Tongue (tissue), 2 donors: ENCODE measurements around the gene MRTFA. TPM values are rescaled to one million over a fixed set of nuclear protein-coding genes. Genes with fewer than 3 reads are reported as not detected.
A peak's percentile ranks its signal among the peaks of the same experiment; 100 is the strongest.
"Not testable (repeated sequence)": the region's sequence is repeated elsewhere in the genome, so short reads cannot be mapped to it uniquely, and the experiment has no call there.

Experiments used
- DNase-seq: peaks from one replicate; pipeline ENCODE4 v3.0.0-alpha.2; 2015
- total RNA-seq: library from RNA; depleted of rRNA; stranded (reverse); fragments of >200 nt; gene quantifications from one replicate; pipeline ENCODE4 v1.2.3, GENCODE V29; 2014

Gene MRTFA
- total RNA-seq, 1 donor from 2014 or later = 38.7 TPM

DNA sequence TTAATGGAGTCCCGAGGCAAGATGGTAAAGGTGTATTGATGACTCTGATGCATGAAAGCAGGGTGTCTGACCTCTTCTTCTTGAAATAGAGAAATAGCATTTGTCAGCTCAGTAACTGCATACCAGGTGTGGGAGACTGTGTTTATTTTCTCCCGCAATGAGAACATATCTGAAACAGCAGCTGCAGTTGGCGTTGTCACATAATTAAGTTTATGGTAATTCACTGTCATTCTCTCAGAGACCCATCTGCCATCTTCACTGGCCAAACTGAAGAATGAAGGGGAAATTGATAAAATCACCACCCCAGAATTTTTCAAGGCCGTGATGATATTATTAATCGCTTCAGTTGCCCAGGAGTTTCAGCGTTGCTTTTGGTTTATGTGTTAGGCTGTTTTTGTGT lies 22.6 kb upstream of the MRTFA start:
- no peak for DNase-seq

DNA sequence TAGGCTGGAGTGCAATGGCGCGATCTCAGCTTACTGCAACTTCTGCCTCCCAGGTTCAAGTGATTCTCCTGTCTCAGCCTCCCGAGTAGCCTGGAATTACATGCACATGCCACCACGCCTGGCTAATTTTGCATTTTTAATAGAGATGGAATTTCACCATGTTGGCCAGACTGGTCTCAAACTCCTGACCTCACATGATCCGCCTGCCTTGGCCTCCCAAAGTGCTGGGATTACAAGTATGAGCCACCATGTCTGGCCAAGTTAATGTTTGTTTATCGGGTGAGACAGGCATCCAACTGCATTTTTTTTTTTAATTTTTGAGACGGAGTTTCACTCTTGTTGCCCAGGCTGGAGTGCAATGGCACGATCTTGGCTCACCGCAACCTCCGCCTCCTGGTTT lies 20.1 kb upstream of the MRTFA start:
- not testable (repeated sequence) for DNase-seq

DNA sequence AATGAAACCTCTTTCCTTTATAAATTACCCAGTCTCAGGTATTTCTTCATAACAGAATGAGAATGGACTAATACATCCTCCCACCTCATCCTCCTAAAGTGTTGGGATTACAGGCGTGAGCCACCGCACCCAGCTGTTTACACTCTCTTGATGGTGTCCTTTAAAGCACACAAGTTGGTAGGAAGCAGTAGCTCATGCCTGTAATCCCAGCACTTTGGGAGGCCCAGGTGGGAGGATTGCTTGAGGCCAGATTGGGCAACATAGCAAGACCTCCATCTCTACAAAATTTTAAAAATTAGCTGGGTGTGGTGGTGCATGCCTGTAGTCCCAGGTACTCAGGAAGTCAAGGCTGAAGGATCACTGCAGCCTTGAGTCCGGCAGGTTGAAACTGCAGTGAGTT lies 19.4 kb upstream of the MRTFA start:
- not testable (repeated sequence) for DNase-seq

DNA sequence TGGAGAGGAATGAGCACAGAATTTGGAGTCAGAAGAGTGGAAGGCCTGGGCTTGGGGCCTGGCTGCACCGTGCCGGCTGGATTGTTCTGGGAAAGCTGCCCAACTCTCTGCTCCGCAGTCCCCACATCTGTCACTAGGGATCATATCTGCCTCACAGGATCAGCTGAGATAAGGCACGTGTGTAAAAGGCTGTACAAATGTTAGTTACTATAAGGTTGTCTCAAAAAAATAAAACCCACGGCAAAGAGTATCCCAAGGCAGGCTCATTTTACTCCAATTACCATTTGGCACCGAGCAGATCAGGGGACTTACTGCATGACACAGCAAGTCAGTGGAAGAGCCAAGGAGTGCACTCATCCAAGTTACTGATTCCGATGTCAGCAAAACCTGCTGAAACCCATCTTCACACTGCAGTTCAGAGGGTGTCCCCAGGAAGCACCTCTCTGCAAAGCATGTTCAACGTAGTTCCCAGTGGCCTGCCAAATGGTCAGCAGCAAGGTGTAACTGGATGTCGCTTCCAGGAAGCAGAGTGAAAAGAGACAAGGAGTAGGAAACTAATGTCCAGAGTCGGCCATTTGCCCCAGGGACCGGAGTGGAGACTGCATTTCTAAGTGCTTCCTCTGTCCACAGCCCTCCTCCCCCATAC lies 18.1 kb upstream of the MRTFA start:
- DNase-seq = peak; percentile 95

DNA sequence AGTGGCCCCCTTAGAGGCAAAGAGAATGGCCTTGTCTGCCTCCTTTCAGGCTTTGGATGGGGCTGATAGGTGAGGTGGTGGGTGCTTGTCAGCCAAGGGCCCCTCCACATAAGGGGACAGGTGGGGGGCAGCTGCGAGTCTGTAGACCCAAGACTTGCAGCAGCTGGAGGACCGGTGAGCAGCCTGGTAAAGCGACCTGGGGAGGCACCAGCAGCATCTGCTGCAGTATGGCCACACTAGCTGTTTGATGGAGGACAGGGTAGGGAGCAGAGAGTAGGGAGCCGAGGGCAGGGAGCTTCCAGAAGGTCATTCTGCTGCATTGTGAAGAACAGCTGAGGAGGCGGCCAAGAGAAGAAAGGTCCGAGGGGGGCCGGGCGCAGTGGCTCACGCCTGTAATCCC lies 16.8 kb upstream of the MRTFA start:
- DNase-seq = no peak

DNA sequence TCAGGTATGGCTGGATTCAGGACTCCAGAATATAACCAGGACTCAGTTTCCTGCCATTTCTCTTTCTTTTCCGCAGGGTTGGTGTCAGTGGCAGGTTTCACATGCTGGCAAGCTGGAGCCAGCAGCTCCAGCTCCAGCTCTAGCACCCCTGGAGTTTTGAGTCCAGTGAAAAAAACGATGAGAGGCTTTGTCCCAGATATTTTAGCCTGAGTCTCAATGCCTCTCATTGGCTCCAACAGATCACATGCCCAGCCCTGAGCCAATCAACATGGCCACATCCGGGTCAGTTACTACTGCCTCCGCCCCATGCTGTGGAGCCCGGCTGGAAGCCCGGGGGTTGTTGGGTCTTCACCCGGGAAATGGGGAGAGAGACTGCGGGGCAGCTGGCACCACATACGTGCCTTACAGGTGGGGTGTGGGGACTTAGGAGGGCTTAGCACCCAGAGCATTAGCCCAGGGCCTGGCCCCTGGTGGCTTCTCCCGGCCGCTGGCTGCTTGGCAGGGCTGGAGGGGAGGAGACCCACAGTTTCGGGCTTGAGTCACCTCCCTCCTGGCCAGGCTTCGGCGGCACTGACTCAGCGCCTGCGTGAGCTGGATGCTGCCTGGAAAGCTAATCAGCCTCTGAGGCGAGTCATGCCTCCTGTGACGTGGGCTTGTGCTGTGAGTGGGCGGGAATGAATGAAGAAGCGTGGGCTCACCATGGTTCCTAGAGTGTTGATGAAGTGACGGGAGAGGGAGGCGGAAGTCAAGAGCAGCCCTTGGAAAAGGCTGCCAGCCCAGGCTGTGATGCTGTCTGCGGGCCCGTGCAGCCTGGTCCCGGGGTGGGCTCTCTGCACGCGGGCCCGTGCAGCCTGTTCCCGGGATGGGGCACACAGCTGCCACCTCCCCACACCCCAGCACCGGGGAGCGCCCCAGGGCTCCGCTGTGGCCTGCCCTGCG lies 15.3 kb upstream of the MRTFA start:
- DNase-seq = peak; percentile 95

DNA sequence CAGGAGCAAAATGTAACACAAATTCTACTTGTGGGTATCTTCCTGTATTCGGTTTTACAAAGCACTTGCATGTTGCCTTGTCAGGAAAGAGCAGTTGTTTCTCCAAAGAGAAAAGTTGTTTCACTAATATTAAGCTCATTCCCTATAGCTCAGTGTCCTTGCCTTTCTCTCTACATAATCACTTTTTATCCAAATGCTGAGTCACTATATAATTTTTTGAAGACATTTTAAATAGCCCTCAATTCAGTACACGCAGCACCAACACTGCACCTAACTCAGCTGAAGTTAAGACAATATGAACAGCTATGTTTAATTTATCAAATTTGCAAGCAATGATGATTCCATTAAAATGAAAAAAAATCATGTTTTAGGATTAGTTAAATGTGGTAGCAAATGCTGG lies 14.5 kb upstream of the MRTFA start:
- no peak for DNase-seq

DNA sequence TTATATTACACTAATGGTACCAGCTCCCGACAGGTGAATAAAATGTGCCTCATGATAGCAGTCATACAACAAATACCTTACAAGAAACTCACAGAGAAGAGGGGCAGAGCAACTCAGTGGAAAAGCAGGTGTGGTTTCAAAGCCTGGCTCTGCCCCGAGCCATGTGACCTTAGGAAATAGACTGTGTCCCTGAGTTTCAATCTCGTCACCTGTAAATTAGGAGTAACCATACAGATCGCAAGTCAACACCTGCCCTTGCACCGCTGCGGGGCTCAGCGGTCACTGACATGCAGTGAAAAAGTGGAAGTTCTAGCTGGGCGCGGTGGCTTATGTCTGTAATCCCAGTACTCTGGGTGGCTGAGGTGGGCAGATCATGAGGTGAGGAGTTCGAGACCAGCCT lies 11.9 kb upstream of the MRTFA start:
- DNase-seq = no peak

DNA sequence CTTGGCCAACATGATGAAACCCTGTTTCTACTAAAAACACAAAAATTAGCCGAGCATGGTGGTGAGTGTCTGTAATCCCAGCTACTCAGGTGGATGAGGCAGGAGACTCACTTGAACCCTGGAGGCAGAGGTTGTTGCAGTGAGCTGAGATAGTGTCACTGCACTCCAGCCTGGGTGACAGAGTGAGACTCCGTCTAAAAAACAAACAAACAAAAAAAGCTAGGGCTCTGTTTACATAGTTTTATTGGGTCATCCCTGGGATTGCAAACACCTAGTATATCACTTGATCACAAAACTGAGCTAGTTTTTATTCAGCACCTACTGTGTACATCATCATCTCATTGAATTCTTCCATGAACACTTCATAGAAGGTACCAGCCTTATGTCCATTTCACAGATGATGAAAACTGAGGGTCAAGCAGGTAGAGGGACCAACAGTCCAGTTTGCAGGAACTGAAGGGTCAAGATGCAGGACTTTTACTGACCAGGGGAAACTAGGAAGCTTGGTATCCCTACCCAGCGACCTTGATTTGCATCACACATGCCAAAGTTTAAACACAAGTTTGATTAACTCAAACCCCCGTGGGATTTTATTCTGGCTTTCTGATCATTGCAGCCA lies 9.2 kb upstream of the MRTFA start:
- no peak for DNase-seq

DNA sequence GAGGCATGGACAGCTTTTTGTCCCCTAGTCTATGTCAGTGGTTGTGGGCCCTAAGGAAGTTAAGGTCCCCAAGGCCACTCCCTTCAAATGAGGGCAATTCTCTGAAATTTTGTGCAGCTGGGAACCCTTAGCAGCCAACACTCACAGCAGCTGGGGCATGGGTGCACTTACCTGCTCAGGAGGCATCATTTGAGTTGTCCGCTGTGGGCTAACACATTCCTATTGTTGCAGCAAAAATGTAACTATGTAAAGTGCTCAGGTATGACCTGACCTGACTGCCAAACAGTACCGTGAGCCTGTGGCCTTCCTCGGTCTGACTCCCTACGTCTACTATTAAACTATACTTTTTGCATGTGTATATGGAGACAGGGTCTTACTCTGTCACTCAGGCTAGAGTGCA lies 5.8 kb upstream of the MRTFA start:
- no peak for DNase-seq

DNA sequence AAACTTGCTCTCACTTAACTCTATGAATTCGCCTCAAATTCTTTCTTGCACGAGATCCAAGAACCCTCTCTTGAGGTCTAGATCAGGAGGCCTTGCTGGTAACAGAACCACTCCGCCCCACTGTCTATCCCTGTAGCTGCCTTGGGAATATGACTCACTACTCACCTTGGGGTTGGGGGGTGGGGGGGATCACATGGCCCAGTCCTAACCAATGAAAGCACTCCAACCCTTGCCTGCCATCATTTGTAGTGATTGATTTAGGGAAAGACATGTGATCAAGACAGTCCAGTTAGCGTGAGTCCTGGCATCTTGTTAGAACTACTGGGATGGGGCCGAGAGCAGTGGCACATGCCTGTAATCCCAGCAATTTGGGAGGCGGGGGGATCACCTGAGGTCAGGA lies 4.8 kb upstream of the MRTFA start:
- no peak for DNase-seq

DNA sequence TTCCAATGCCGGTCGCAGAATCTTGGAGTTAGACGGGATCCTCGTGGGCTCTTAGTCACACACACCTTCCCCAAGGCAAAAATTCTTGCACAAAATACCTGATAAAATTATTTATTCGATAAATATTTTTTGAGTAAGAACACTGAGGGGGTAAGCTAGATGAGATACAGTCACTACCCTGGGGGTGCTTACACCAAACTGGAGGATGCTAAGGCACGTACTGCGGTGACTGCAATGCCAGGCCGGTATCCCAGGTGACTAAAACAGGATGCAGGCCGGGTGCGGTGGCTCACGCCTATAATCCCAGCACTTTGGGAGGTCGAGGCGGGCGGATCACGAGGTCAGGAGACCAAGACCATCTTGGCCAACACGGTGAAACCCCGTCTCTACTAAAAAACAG lies 1.7 kb upstream of the MRTFA start:
- no peak for DNase-seq

DNA sequence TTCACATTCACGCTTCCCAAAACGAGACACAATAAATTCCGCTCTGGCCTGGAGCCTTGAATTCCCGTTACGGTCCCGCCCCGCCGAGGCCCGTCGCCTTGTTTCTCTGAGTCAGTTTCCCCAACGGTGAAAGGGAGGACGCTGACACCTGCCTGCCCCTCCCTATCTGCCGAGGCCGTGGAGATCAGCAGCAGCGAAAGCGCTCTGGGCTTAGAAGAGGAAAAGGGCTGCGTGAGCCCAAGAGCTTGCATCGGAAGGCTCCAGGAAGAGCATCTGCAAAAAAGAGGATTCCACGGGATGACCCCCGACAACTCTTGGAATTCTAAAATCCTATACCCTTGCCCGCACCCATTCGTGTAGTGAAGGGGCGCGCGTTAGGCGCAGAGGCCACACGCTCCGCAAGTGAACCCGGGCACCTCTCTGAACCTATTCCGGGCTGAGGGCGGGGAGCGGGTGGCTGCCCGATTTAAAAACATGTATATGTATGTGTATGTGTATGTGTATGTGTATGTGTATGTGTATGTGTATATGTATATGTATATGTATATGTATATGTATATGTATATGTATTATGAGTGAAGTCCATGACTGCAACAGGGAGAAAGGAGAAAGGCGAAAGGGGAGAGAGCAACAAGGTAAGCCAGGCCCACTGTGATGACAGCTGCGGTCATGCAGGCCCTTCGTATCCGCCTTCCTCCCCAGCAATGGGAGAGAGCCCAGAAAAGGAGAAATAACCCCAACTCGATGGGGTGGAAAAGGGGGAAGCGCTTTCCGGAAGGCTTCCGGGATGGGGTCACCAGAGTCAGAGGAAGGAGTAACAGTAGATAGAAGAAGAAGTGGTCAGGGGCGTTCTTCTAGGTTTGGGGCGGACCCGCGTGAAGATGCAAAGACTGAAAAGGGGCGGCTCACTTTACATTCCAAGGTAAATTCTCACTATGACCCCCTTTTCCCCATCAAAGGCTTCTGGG lies 948 bp upstream of the MRTFA start:
- DNase-seq = peak; percentile 25

DNA sequence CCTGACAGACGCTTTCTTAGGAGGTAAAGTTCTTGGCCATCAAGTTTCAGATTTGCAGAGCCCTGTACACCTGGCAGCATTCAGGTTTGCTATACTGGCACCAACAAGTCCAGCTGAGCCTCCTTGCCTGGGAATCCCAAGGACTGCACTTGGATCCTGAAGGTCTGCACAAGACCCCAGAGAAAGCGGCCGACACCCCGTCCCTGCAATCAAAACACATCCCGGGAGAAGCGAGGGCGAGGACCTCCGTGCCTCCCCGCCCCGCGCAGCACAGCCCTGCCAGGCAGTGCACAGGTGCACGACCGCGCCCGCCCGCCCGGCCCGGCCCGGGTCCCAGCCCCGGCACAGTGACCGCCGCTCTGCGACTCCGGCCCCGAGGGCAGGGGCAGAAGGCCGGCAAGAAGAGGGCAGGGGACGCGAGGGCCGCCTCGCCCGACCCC lies 559 bp downstream of the MRTFA start:
- peak; percentile 40 for DNase-seq

DNA sequence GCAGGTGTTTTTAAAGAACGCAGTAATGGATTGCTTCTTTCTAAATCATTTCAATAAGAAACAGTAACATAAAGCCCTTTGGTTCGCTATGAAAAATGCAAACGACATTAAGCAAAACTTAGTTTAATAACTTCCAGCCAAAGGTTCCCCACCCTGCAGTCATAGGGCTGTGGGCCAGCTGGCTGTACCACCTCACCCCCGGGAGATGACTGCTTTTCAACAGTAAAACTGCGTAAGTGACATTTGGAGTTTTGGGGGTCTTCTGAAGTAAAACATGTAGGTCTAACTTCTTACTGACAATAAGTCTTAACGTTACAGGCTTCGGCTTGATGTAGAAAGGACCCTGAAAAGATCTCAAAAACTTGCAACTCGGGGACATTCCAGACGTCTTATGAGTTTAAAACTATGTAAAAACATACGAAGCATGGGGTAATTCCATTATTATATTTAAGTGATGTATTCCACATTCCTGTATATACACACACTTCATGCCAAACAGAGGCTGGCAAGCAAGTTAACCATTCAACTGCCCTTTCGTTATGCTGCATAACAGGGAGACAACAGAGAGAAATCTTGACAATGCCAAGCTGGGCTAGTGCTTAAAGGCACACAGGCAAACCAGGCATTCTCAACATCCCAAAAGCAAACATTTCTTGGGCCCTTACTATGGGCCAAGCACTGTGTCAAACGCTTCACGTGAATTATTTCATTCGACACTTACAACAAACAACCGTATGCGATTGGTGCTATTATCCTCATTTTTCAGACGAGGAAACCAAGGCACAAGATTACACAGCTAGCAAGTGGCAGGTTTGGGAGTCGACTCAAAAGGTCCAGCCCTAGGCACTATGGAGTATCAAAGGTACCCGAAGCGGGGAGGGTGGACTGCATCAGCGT lies 1.2 kb downstream of the MRTFA start:
- no peak for DNase-seq

DNA sequence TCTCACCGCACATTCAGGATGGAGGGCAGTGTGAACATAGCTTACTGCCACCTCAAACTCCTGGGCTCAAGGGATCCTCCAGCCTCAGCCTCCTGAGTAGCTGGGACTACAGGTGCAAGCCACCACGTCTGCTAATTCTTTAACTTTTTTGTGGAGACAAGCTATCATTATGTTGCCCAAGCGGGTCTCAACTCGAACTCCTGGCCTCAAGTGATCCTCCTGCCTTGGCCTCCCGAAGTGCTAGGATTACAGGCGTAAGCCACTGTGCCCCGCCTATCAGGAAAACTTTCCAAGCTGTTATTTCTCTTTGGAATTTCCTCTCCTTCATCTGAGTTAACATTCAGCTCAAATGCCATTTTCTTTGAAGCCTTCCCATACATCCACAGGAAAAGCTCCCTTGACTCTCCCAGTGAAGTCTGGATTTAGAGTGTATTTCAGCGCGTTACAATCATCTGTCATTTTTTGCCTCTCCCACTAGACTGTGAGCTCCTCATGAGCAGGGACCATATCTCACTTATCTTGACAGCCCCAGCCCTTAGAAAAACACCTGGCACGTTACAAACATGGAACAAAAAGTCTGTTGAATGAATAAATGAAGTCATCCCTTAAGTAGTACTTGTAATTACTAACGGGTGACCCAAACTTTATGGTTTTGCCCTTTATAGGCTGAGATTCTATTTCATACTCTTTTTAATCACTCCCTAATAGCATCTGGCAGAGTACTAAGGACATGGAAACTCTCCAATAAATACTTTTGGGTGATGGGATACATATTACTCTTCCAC lies 2.2 kb downstream of the MRTFA start:
- DNase-seq = no peak

DNA sequence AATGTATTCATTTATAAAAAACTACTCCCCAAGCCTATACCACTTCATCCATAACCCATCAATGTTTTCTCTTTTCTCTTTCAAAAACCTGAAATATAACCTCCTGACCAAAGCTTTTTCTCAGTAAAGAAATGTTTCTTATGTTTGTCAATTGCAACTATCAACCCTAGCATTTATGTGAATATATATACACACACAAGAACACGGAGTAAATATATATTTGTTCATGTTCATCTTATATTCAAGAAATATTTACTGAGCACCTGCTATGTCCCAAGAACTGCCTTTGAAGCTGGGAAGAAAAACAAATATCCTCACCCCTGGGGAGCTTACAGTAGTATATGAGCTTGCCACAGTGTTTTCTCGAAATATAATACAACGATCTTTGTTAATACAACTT lies 3.5 kb downstream of the MRTFA start:
- DNase-seq = no peak

DNA sequence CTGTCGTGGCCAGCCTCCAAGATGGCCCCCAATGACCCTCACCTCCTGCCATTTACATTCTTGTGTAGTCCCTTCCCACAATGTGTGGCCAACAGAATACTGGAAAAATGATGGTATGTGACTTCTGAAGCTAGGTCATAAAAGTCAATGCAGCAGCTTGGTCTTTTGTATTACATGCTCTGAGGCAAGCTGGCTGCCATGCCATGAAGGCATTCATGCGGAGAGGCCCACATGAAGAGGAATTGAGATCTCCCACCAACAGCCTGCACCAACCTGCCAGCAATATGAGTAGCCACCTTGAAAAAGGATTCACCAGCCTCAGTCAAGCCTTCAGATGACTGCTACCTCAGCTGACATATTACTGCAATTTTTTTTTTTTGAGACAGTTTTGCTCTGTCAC lies 4.6 kb downstream of the MRTFA start:
- no peak for DNase-seq

DNA sequence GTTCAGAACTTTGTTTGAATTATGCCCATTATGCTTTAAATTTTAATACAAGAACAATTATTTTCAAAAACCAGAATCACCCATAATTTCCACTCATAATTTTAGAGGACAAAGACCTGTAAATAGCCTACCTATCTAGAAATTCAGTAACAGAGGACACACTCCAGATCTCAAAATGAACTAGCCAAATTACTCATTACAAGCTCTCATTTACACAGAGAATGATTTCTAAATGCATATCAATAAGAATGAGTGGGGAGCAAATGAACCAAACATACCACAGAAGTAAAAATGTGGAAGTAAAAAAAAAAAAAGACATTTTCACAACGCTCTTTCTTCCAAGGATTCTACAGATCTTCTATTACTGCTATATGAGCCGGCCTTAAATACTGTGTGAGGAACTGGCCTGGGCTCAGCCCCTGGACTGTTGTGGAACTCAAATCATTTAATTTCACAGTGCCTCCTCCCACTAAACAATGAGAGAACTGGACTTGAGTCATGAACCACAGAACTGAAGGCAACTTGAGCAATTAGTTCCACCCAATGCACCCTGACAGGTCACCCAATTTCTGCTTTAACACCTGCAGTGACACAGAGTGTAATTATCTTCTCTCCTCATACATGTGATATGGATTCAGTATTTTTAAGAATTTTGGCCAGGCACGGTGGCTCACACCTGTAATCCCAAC lies 8.0 kb downstream of the MRTFA start:
- DNase-seq = no peak

DNA sequence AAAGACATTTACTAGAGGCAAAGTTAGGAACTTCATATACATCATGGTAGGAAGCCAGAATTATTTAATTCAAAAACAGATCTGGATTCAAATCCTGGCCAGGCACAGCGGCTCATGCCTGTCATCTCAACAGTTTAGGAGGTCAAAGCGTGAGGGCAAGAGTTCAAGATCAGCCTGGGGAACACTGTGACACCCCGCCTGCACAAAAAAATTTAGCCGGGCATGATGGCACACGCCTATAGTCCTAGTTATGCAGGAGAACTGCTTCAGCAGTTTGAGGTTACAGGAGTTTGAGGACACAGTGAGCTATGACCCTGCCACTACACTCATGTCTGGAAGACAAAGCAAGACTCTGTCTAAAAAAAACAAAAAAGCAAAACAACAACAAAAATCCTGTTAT lies 8.9 kb downstream of the MRTFA start:
- no peak for DNase-seq
